ENCODE data around the gene ROR1.

DNA sequence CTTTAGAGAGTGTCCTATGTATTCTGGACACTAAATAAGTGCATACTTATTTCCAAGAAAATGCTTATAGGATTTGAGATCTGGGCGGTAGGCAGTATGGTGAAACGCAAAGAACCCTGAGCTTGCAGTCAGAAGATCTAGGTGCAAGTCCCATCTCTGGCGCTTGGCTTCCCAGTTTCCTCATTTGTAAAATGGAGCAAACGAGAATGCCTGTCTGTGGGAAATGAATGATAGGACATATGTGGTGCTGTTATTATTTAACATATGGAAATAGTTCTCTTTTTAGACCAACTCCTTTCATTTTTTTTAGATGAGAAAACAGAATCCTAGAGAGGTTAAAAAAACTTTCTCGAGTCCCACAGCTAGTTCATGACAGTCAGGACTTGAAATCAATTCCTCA, 25.2 kb upstream of the ROR1 start:
- TF ChIP-seq, protein P1, sequence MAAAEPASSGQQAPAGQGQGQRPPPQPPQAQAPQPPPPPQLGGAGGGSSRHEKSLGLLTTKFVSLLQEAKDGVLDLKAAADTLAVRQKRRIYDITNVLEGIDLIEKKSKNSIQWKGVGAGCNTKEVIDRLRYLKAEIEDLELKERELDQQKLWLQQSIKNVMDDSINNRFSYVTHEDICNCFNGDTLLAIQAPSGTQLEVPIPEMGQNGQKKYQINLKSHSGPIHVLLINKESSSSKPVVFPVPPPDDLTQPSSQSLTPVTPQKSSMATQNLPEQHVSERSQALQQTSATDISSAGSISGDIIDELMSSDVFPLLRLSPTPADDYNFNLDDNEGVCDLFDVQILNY (CRISPR knock-in tag; IDR thresholded peaks at IDR 0.05) = no peak
- no peak for TF ChIP-seq NFE2L1 (CRISPR knock-in tag; IDR thresholded peaks at IDR 0.05)
